Skin epidermis (tissue), 12 donors: ENCODE data around the gene TNFAIP6.
"Not testable (repeated sequence)": the region's sequence is repeated elsewhere in the genome, so short reads cannot be mapped to it uniquely, and the experiment has no call there.

Experiments
- H3K27ac ChIP-seq, 21 experiments: fragments of 200-600 bp; sonication (generic) in 11 of 21; one replicate each; pipeline ENCODE4 v1.5.0; 2020; ENCODE audit warnings: mild to moderate bottlenecking in 3 of 21, inconsistent platforms in 2 of 21, moderate library complexity in 2 of 21
- H3K4me3 ChIP-seq, 7 experiments: fragments of 200-600 bp; sonication (generic) in 2 of 7; one replicate each; pipeline ENCODE4 v1.5.0; 2020; ENCODE audit warnings: inconsistent platforms in 2 of 7, mild to moderate bottlenecking in 2 of 7, moderate library complexity in 1 of 7

Gene TNFAIP6, protein sequence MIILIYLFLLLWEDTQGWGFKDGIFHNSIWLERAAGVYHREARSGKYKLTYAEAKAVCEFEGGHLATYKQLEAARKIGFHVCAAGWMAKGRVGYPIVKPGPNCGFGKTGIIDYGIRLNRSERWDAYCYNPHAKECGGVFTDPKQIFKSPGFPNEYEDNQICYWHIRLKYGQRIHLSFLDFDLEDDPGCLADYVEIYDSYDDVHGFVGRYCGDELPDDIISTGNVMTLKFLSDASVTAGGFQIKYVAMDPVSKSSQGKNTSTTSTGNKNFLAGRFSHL

DNA sequence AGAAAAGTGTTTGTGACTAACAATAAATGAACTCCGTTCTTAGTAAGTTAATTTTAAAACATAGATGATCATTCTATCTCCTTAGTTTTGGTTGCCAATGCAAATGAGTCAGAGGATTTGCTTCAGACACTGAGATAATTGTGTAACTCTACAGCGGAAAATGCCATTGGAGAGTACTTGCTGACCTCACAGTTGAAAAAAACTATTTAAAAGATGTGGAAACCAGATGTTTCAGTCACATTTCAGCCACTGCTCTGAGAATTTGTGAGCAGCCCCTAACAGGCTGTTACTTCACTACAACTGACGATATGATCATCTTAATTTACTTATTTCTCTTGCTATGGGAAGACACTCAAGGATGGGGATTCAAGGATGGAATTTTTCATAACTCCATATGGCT lies at the start of gene TNFAIP6:
TNFAIP6 (plus strand) TSS at position 234 of the 400 bp plus-strand sequence; CDS start at position 309, 75 bp downstream.
- peak within 1 kb of the TSS in 6 of 21 experiments; percentile 16 to 48 (median 27) for H3K27ac ChIP-seq

DNA sequence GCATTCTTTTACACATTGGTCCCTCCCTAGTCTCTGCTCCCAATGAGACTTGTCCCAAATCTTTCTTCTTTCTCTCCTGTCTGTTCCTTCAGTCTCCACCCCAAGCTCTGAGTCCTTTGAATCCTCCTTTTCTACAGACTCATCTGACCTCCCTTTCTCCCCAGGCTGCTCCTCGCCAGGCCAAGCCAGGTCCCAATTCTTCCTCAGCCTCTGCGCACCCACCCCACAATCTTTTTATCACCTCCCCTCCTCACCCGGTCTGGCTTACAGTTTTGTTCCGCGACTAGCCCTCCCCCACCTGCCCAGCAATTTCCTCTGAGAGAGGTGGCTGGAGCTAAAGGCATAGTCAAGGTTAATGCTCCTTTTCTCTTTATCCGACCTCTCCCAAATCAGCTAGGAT lies 47.1 kb upstream of the TNFAIP6 start:
- not testable (repeated sequence) for H3K27ac ChIP-seq, H3K4me3 ChIP-seq

More for the DNA sequence above, at the start of gene TNFAIP6:
- H3K4me3 ChIP-seq, result peak within 1 kb of the TSS in 5 of 7 experiments; percentile 2 to 24 (median 11)

DNA sequence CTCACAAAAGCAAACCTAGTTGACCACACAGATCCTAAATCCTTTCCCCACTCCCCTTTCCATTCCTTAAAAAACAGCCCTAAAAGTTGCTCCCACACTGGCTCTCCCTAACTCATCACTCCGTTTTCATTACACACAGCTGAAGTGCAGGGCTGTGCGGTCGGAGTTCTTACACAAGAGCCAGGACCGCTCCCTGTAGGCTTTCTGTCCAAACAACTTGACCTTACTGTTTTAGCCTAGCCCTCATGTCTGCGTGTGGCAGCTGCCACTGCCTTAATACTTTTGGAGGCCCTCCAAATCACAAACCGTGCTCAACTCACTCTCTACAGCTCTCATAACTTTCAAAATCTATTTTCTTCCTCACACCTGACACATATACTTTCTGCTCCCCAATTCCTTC lies 45.0 kb upstream of the TNFAIP6 start:
- H3K27ac ChIP-seq, H3K4me3 ChIP-seq: not testable (repeated sequence)

DNA sequence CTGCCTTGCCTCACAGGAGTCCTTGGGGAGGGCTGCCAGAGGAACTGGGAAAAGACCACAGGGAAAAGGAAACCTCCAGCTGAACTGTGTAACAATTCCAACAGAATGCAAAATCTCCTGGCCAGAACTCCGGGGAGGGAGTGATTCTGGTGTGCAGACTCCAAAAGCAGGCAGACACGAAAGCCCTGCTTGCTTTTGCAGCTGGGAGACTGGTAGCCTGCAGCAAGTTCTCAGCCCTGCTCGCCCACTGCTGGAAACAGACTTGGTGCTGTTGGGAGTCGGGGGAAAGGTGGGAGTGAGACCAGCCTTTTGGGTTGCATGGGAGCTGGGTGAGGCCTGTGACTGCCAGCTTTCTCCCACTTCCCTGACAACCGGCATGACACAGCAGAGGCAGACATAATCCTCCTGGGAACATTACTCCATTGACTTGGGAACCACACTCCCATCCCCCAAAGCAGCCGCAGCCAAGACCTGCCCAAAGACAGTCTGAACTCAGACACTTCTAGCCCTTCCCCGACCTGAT lies 42.0 kb upstream of the TNFAIP6 start:
- peak overlapping the region in 7 of 21 experiments; percentile 11 to 43 (median 23) for H3K27ac ChIP-seq
- H3K4me3 ChIP-seq, result no peak overlapping the region

DNA sequence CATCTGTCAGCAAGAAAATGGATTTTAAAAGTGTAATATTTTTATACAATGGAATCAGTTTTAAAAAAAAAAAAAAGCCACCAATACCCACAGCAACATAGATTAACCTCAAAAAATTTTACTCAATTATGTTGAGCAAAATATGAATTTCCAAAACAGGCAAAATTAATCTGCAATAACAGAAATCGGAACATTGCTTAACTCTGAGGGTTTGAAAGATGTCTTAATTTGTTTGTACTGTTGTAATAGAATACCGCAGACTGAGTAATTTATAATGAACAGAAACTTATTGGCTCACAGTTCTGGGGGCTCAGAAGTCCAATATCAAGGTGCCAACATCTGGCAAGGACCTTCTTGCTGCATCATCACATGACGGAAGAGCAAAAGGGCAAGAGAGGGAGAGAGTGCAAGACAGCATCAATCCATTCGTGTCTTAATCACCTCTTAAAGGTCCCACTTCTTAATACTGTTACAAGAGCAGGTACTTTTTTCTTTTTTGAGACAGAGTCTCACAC lies 31.8 kb upstream of the TNFAIP6 start:
- no peak overlapping the region for H3K4me3 ChIP-seq
- H3K27ac ChIP-seq, result no peak overlapping the region

DNA sequence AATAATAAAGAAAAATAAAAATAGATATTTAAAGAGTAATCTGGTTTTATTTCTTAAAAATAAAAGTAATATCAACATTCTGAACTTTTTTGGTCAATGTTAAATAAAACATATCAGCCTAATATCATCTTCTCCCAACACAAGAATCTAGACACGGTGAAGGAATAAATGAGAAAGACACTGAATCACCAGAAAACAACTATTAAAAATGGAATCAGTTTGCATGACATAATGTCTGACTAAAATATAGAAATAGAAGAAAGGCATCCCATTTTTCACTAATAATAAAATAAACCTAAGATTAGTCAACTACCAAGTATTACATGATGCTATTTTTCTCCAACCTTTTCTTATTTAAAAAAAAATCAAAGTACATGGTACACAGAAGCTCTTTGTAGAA lies 30.8 kb upstream of the TNFAIP6 start:
- Histone ChIP-seq H3K4me3 (no peak overlapping the region), H3K27ac (no peak overlapping the region)

DNA sequence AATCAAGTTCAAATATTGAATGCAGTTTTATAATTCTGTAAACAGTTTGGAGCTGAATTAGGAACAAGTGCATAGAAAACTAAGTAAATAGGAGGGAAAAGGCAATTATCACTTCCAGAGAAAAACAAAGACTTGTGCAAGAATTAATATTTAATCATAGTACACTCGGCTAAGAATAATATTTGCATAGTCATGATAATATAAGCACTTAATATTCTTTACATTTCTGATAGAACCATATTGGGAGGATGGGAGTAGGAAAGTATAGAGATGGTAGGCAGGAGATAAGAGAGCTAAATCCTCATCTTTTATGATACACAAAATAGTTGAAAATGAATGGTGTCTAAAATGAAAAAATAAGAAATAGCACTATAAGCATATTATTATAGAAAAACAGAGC lies 27.4 kb upstream of the TNFAIP6 start:
- no peak overlapping the region for H3K27ac ChIP-seq
- no peak overlapping the region for H3K4me3 ChIP-seq

DNA sequence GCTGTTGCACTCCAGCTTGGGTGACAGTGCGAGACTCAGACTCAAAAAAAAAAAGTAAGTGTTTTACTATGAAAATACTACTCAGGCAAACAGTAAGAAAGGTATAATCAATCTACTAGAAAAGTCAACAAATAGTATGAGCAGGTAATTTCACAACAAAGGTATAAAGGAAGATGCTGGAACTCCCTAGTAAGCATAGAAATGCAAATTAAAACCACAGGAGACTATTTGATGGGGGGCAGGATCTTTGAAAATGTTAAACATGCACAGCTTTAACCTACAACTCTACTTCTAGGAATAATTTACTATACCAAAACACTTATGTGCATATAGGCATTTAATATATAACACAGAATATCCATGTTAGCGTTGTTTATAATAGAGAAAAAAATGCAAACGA lies 24.3 kb upstream of the TNFAIP6 start:
- H3K4me3 ChIP-seq, result no peak overlapping the region
- H3K27ac ChIP-seq, result no peak overlapping the region

DNA sequence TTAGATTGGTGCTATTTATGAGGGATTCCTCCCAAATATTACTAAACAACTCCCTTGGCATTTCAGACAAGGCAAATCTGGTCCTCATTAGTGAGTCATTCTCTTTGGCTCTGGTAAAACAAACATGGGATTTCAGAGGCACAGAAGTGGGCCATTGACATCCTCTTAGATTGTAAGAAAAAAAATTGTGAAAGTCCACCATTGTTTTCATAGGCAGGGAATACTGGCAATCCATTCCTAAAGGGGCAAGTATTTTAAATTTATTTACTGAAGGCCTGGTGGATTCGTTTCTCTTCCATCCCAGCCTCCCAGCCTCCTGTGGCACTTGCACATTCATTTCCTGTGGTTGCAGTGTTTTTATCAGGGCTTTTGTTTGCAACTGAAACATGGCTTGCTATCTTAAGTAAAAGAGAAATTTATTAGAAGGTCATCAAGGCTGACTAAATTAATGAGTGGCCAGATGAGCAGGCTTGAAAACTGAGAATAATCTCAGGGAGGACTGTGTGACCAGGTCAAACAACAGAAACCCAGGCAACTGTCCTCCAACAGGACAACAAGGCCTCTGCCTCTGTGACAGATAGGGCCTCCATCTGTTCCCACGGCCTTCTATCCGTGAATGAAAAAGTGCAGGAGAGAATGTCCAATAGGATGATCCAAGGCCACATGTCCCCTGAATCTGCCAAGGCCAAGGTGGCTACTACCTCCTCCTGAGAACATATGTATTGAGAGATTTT lies 23.1 kb upstream of the TNFAIP6 start:
- no peak overlapping the region for H3K4me3 ChIP-seq
- peak overlapping the region in 9 of 21 experiments; percentile 14 to 64 (median 40) for H3K27ac ChIP-seq

DNA sequence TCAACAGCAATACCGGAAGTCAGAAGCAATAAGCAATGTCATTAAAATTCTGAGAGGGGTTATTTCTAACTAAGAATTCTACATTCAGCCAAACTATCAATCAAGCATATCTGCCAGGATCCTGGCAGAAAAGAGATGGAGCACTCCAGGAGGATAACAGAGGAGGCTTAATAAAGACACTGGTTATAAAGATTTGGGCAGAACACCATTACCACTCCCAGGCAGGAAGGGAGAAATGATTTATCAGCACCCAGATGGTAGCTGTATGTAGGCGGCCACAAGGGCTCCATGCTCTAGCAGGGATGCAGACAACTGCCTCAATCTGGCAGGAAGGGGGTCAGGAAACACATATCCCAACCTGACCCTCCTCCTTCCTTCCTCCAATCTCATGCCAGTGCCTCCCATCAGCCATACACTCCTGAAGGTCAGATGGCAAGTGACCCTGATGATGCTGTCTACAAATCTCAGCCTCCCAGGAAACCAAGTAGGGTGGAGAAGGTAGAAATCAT lies 20.5 kb upstream of the TNFAIP6 start:
- Histone ChIP-seq H3K4me3 (peak overlapping the region in 1 of 7 experiments; percentile 0), H3K27ac (peak overlapping the region in 7 of 21 experiments; percentile 16 to 75 (median 54))

DNA sequence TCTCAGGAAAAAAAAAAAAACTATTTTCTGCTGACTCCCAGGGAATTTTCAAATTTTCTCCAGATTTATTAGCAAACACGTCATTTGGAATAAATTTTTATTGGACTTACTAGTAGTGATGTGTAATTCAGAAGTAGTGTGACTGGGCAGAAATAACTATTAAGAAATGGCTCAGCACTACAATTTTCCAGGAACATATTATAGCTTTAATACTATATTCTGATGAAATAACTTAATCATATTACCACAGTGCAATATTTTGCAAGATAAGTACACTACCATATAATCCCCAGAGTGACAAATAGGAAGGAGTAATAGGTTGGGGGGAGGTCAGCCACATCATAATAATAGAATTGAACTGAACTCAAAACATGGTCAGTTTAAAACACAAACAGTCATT lies 19.7 kb upstream of the TNFAIP6 start:
- peak overlapping the region in 1 of 21 experiments; percentile 72 for H3K27ac ChIP-seq
- no peak overlapping the region for H3K4me3 ChIP-seq

DNA sequence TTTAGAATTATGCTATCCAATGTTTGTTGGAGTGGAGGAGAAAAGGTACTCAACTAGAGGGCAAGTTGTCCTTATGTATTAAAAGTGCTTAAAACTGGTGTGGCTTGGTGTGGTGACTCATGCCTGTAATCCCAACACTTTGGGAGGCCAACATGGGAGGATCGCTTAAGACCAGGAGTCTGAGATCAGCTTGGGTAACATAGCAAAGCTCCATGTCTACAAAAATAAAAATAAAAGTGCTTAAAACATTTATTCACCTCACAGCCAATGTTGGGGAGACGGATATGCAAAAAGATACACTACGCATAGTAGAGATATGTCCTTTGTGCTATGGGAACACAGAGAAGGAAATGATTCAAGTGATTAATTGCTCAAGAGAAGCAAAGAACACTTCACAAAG lies 19.3 kb upstream of the TNFAIP6 start:
- Histone ChIP-seq H3K27ac (no peak overlapping the region), H3K4me3 (no peak overlapping the region)

DNA sequence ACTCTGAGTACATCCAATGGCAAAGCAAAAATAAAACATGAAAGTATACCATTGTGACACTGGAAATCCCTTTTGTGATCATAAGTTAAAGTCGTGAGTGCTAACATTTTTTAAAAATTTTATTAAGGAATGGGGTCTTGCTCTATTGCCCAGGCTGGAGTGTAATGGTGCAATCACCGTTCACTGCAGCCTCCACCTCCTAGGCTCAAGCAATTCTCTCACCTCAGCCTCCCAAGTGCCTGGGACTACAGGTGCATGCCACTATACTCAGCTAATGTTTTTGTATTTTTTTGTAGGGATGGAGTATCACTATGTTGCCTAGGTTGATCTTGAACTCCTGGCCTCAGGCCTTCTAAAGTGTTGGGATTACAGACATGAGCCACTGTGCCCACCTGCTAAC lies 14.3 kb upstream of the TNFAIP6 start:
- no peak overlapping the region for H3K27ac ChIP-seq
- no peak overlapping the region for H3K4me3 ChIP-seq

DNA sequence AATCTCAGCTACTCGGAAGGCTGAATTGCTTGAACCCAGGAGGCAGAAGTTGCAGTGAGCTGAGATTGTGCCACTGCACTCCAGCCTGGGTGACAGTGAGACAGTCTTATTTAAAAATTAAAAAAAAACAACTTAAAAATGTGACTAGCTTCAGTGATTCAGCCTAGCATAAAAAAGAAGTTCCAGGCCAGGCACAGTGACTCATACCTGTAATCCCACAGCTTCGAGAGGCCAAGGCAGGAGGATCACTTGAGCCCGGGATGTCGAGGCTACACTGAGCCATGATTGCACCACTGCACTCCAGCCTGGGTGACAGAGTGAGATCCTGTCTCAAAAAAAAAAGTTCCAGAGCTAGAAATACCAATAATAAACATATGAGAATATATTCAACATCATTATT lies 13.2 kb upstream of the TNFAIP6 start:
- not testable (repeated sequence) for H3K27ac ChIP-seq, H3K4me3 ChIP-seq

DNA sequence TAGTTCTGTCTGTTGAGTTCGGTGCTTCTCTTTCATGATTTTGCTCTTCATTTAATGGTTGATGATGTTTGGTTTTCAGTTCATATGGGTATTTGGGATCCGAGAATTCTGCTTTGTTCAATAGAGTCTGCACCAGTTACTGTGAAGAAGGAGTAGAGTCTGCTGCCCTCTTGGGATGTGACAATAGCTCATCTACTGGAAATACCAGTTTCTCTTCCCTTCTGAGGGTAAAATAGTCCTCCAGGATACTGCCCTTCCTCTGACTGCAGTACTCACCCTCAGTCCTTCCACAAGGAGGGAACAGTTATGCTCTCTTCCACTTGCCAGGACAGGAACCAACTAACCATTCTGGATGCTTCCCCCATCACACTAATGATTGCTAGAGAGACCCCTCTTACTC lies 12.5 kb upstream of the TNFAIP6 start:
- H3K27ac ChIP-seq, result no peak overlapping the region
- H3K4me3 ChIP-seq, result no peak overlapping the region

DNA sequence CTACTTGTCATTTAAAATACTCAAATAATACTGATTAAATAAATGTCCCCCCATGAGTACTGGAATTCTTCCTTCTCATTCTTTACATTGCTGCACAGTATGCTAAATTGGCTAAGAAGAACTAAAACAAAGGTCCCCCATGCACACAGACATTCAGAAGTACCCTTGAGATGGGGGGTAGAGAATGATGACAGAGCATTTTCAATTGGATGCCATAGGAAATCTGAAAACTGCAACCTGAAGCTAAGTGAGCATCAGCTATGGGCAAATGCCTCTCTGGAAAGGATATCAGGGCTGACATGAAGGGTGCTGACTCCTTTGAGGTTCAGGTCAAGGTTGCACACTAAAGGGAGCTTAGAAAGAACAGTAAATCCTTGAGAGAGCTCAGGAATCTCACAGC lies 10.1 kb upstream of the TNFAIP6 start:
- Histone ChIP-seq H3K27ac (no peak overlapping the region), H3K4me3 (no peak overlapping the region)

DNA sequence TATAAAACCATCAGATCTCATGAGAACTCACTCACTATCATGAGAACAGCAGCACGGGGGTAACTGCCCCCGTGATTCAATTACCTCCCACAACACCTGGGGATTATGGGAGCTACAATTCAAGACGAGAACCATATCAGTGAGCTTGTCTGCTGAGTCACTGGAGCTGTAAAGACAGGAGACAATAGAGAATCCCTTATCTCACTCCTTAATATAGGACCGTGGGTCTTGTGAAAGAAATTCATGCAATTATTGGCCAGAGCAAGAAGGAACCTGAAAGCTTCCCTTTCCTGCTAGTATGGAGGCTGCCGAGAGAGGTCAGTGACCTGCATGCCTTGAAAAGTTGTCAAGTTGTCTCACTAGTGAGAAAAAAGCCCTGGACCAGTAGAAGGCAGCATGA lies 9.5 kb upstream of the TNFAIP6 start:
- no peak overlapping the region for H3K27ac ChIP-seq
- no peak overlapping the region for H3K4me3 ChIP-seq

DNA sequence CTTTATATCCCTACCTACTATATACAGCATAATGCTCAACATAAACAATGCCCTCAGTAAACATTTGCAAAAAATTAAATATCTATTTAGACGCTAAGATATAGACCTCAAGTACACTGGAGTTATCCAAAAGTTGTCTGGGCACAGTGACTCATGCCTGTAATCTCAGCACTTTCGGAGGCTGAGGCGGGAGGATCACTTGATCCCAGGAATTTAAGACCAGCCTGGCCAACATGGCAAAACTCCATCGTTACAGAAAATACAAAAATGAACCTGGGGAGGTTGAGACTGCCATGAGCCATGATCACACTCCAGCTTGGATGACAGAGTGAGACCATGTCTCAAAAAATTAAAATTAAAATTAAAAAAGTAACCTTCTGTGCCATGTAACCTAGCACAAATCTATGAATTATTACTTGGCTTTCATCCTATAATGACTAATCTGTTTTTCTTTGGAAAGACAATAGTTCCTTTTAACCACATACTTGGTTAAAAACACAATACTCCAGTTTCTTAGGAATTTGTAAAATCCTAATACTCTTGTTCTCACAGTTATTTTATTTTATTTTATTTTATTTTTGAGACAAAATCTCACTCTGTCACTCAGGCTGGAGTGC lies 6.7 kb upstream of the TNFAIP6 start:
- H3K27ac ChIP-seq, result no peak overlapping the region

DNA sequence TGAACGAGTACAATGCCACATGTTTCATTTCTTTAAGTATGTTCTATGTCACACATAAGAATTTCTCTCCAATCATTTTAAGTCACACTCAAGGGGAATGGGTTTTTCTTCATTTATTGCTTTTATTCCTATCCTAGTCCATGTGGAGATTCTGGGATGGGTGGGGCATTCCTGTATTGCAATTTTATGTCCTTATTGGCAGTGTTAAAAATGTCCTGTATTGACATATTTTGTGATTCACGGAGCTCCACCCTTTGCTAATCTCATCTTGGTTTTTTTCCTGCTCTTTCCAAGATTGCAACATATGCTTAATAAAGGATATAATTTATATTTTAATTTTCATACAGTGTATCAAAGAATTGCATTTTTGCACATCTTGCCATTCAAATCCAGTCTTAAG lies 3.4 kb upstream of the TNFAIP6 start:
- Histone ChIP-seq H3K27ac (no peak overlapping the region), H3K4me3 (no peak overlapping the region)

More for the DNA sequence above, 6.7 kb upstream of the TNFAIP6 start:
- no peak overlapping the region for H3K4me3 ChIP-seq

DNA sequence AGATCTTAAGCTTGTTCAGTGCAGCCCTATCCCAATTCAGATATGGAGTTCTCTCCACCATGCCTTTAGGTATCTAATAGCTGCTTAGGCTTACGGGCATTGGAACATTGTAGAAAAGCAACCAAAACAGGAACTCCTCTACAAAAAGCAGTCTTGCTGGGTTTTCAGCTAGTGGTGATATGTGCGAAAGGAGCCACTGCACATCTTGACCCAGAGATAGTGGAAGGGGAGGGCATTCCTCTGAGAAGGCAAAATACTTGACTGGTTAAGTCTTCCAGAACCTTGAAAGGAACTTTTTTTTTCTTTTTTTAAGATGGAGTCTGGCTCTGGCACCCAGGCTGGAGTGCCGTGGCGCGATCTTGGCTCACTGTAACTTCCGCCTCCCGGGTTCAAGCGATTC lies 2.6 kb upstream of the TNFAIP6 start:
- no peak overlapping the region for H3K4me3 ChIP-seq
- H3K27ac ChIP-seq, result no peak overlapping the region
